Muscle of leg (tissue), 11 donors: Measurements from ENCODE around the gene ALLC. TPM values are rescaled to one million over a fixed set of nuclear protein-coding genes. Genes with fewer than 3 reads are reported as not detected.

Source experiments
- DNase-seq: peaks from one replicate; pipeline ENCODE4 v3.0.0; 2013
- H3K27ac ChIP-seq: one replicate; pipeline ENCODE4 v1.5.1; 2013; ENCODE audit warnings: mild to moderate bottlenecking, low read length, control low read depth
- H3K27me3 ChIP-seq: one replicate; pipeline ENCODE4 v1.6.1; 2013; ENCODE audit warnings: low read length; ENCODE audit not compliant: control insufficient read depth, insufficient read depth
- H3K36me3 ChIP-seq: one replicate; pipeline ENCODE4 v1.6.1; 2013; ENCODE audit warnings: low read length; ENCODE audit not compliant: control insufficient read depth, insufficient read depth
- H3K4me1 ChIP-seq: one replicate; pipeline ENCODE4 v1.6.1; 2013; ENCODE audit warnings: low read length; ENCODE audit not compliant: control insufficient read depth, insufficient read depth
- H3K4me3 ChIP-seq: one replicate; pipeline ENCODE4 v1.5.1; 2013; ENCODE audit warnings: low read length, control low read depth
- H3K9me3 ChIP-seq: replicated peaks from 2 replicates; pipeline ENCODE4 v1.6.1; 2013; ENCODE audit warnings: low read depth, low read length; ENCODE audit not compliant: control insufficient read depth
- WGBS: methylation state at CpG from one replicate; pipeline ENCODE4 v1.1.5; 2013; ENCODE audit warnings: missing lambda C conversion rate; ENCODE audit not compliant: insufficient coverage; 5-methylcytosine and 5-hydroxymethylcytosine counted together
- polyA plus RNA-seq, 8 donors: library from polyadenylated mRNA; unstranded; fragments of 120-200 nt; gene quantifications; one replicate each; pipeline versions ENCODE4 v1.2.1 to v1.2.3, GENCODE V29; 2013; ENCODE audit warnings: inconsistent platforms in 1 of 8, low replicate concordance in 1 of 8; ENCODE audit not compliant: insufficient read length in 8 of 8, insufficient read depth in 1 of 8
- total RNA-seq: library from RNA; stranded (reverse); fragments of 120-200 nt; gene quantifications from one replicate; pipeline ENCODE4 v1.2.4, GENCODE V29; 2013

Gene ALLC
- total and polyA plus RNA-seq, 9 donors: 0.09 TPM; not detected in 8

DNA sequence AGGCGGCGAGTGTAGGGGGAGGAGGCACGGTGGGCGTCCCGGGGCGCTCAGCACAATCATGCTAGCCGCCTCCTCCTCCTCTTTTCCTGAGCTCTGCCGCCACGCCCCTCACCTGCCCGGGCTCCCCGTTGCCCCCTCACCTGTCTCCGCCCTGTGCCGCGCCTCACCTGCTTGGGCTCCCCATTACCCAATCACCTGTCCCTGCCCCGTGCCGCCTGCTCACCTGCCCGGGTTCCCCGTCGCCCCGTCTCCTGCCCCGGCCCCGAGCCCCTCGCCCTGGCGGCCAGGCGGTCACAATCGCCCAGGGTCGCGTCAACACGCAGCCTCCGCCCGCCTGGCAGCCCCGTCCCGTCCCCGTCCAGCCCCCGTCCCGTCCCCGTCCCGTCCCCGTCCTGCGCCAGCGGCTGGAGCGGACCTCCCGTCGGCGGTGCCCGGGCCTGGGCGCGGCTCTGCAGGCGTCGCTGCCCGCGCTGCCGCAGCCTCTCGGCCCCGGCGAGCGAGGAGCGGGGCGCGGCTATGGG, 45.3 kb downstream of the ALLC start, which contains the start of gene DCDC2C:
TSS of gene DCDC2C (plus strand) at position 340 of the 521 bp plus-strand sequence. CDS start at position 517, 177 bp downstream.
- Histone ChIP-seq H3K27me3 (peaks cover 29% of the 10 kb centered on the region), H3K4me3 (no peak within 1 kb of the TSS), H3K36me3 (no peaks in the 10 kb centered on the region), H3K4me1 (no peaks in the 10 kb centered on the region), H3K27ac (no peak within 1 kb of the TSS), H3K9me3 (no peaks in the 10 kb centered on the region)
- no peak for DNase-seq
- 3% methylated on average over 51 of the region's 60 CpGs for WGBS

DNA sequence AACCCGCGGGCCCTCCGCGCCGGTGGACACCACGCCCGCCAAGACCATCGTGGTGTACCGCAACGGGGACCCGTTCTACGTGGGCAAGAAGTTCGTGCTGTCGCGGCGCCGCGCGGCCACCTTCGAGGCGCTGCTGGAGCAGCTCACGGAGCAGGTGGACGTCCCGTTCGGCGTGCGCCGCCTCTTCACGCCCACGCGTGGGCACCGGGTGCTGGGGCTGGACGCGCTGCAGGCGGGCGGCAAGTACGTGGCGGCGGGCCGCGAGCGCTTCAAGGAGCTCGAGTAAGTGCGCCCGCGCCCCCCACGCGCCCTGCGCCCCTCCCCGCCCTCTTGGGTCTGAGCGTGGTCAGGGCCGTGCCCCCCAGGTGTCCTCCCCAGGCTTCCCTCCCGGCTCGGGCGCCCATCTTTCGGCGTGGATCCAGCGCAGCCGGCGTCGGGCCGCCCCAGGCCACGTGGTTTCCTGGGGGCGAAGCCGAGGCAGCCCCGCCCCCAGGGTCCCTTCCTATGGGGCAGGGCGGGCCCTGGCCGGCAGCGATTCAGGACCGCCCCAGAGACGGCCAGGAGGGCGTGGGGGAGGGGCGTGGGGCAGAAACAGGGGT, 45.9 kb downstream of the ALLC start:
- Histone ChIP-seq H3K27me3 (peaks cover 29% of the 10 kb centered on the region), H3K4me3 (no peak overlapping the region), H3K9me3 (no peaks in the 10 kb centered on the region), H3K4me1 (no peaks in the 10 kb centered on the region), H3K36me3 (no peaks in the 10 kb centered on the region), H3K27ac (no peak overlapping the region)
- WGBS: 14% methylated on average over 63 of the region's 73 CpGs
- DNase-seq: no peak

DNA sequence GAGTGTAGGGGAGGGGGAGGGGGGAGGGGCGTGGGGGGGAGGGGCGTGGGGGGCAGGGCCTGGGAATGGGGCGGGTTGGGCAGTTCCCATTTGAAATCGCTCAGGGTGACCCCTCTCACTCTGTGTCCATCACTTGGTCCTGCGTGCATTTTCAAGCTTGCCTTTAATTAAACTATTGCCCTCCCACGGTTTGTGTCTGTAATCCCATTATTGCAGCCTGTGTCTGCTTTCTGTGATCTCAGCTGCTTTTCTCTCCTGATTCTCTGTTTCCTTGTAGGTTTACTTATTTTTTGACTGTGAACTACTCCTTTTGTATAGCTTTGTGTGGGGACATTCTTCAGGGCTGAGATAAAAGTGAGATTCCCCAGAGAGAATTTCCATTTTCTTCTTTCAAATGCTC, 46.7 kb downstream of the ALLC start:
- H3K9me3 ChIP-seq: no peaks in the 10 kb centered on the region
- H3K27me3 ChIP-seq: peaks cover 29% of the 10 kb centered on the region
- H3K36me3 ChIP-seq: no peaks in the 10 kb centered on the region
- 63% methylated on average over 3 of the region's 6 CpGs for WGBS
- no peaks in the 10 kb centered on the region for H3K4me1 ChIP-seq
- no peak overlapping the region for H3K27ac ChIP-seq
- H3K4me3 ChIP-seq: no peak overlapping the region
- no peak for DNase-seq

DNA sequence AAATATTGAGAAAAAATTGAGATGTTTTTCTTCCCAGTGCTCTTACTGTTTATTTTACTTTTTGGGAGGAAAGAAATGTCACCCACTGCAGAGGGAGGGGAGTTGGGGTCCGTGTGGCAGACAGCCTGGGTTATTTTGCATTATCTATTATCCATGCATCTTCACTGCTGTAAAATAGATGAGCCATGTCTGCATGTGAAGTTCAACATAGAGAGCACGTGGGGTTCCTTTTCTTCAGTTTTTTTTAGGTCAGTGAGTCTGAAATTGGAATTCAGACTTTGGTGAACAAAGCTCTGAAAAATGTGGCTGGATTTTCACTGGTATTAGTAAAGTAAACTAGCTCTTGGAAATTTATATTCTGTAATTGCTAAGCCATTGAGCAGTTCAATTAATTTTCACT, 47.8 kb downstream of the ALLC start:
- H3K4me3 ChIP-seq: no peak overlapping the region
- H3K27me3 ChIP-seq: peaks cover 28% of the 10 kb centered on the region
- DNase-seq: no peak
- H3K4me1 ChIP-seq: no peaks in the 10 kb centered on the region
- H3K36me3 ChIP-seq: no peaks in the 10 kb centered on the region
- H3K27ac ChIP-seq: no peak overlapping the region
- WGBS: no CpG with 5 or more reads among the region's 2 CpGs
- no peaks in the 10 kb centered on the region for H3K9me3 ChIP-seq

DNA sequence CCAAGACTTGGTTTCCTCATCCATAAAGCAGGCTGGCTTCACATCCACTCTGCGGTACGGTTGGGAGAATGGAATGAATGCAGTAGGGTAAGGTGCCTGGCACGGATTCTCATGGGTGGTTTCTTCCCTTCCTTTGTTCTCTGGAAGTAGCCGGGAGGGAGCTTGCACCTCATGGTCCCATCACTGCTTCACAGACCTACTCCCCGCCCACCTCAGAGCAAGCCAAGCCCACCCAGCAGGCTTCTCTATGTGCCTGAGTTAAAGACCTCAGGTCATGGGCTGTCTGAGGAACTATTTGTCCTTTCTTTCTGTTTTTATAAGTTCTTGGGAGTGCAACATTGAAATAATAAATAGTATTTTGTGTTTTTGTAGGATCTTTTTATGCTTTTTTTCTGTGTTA, 48.9 kb downstream of the ALLC start:
- Histone ChIP-seq H3K27ac (no peak overlapping the region), H3K27me3 (peaks cover 21% of the 10 kb centered on the region)

DNA sequence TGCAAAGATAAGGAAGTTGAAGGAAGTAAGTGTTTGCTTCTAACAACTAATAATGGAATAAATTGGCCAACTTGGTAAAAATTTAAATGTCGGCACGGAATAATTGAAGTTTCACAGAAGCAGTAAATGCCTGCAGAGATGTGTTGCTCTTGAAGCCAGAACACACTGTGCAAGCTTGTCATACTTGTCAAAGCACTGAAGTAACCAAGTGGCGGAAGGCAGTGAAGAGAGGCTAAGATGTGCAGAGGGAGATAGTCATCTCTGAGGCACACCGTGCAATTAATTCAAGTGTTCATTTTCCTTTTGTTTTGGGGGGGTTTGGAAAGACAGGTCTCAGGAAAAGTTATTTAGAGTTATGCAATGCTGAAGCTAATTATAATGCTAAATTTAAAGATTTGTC, 50.6 kb downstream of the ALLC start:
- Histone ChIP-seq H3K27ac (no peak overlapping the region), H3K27me3 (peaks cover 7% of the 10 kb centered on the region), H3K36me3 (no peaks in the 10 kb centered on the region), H3K4me3 (no peak overlapping the region), H3K9me3 (no peaks in the 10 kb centered on the region), H3K4me1 (peaks cover 17% of the 10 kb centered on the region)
- DNase-seq: no peak
- 76% methylated on average over 3 of the region's 4 CpGs for WGBS

More for the DNA sequence above, 48.9 kb downstream of the ALLC start:
- peak; percentile 37 for DNase-seq
- WGBS: 20% methylated on average over 1 of the region's 5 CpGs
- H3K9me3 ChIP-seq: no peaks in the 10 kb centered on the region
- no peak overlapping the region for H3K4me3 ChIP-seq
- H3K36me3 ChIP-seq: no peaks in the 10 kb centered on the region
- H3K4me1 ChIP-seq: peaks cover 2% of the 10 kb centered on the region

DNA sequence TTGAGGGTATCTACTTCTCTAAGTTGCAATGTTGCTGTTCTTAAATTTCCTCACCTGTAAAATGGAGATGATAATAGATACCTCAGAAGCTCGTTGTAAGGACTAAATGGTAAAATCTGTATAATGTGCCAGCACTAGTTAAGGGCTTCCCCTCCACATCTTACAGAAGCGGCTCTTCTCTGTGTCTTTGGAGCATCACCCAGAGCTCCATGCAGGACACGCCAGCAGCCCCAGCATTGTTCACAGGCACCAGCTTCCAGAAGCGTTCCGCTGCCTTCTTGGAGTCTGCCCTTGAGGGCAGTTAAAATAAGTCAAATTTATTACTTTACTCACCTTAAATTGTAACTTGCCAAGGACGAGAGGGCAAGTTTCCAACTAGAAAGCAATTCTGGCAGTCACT, 51.2 kb downstream of the ALLC start:
- peaks cover 2% of the 10 kb centered on the region for H3K27me3 ChIP-seq
- no peaks in the 10 kb centered on the region for H3K36me3 ChIP-seq
- H3K4me3 ChIP-seq: no peak overlapping the region
- no peaks in the 10 kb centered on the region for H3K9me3 ChIP-seq
- no peak for DNase-seq
- peaks cover 17% of the 10 kb centered on the region for H3K4me1 ChIP-seq
- WGBS: 69% methylated on average over 2 of the region's 6 CpGs
- no peak overlapping the region for H3K27ac ChIP-seq

DNA sequence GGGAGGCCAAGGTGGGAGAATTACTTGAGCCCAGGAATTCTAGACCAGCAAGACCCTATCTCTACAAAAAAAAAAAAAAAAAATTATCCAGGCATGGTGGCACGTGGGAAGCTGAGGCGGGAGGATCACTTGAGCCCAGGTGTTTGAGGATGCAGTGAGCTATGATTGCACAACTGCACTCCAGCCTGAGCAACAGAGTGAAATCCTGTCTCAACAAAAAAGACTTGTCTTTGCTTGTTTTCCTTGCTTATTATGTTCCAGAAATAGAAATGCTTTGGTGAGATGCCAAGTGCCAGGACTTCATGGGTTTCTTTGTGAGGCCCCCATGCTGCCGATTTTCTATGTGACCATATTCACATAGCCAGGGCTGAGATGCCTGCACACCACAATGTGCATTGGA, 54.4 kb downstream of the ALLC start:
- no peak overlapping the region for H3K4me3 ChIP-seq
- no peaks in the 10 kb centered on the region for H3K9me3 ChIP-seq
- peaks cover 17% of the 10 kb centered on the region for H3K4me1 ChIP-seq
- 54% methylated on average over 3 of the region's 3 CpGs for WGBS
- no peaks in the 10 kb centered on the region for H3K36me3 ChIP-seq
- DNase-seq: no peak
- H3K27ac ChIP-seq: peak overlapping the region; percentile 53
- no peaks in the 10 kb centered on the region for H3K27me3 ChIP-seq

DNA sequence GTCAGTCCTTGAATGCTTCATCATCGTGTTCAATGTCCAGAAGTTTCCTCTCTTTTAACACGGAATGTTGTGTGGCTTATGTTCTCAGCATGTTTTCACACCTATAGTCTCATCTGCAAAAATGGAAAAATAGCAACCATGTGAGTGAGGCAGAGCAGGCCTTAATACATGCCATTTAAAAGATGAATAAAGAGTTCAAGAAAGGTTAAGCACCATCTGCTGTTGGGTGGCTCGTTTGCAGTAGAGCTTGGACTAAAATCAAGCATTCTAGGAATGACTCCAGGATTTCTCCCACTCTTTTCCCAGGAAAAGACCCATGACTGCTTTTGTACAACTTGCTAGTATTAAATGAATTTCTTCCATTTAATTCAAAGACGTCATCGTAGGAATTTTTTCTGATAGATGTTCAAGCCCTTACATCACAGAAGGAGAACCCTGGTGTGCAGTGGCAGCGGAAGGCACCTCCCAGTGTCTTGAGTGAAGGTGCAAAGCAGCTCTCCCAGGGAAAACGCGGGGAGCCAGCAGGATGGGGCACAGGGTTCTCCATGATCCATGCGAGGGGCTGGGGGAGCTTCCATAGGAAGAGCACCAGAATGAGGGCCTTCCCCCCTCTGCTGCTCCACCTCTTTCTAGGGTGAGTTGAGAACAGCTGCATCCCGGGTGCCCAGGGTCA, 55.0 kb downstream of the ALLC start:
- Histone ChIP-seq H3K27ac (peak overlapping the region; percentile 71), H3K36me3 (no peaks in the 10 kb centered on the region), H3K9me3 (no peaks in the 10 kb centered on the region), H3K27me3 (no peaks in the 10 kb centered on the region), H3K4me1 (peaks cover 17% of the 10 kb centered on the region), H3K4me3 (no peak overlapping the region)
- DNase-seq: peak; percentile 81
- WGBS: 50% methylated on average over 6 of the region's 10 CpGs

DNA sequence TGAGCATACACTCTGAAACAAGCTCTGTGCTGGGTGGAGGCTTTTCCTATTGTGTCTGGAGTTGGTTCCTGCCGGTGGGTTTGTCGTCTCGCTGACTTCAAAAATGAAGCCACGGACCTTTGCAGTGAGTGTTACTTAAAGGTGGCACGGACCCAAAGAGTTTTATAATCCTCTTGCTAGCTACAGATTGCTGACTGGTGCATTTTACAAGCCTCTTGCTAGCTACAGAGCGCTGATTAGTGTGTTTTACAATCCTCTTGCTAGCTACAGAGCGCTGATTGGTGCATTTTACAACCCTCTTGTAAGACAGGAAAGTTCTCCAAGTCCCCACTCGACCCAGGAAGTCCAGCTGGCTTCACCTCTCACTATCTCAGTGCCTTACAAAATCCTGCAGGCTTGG, 60.7 kb downstream of the ALLC start:
- H3K27me3 ChIP-seq: no peaks in the 10 kb centered on the region
- no peak overlapping the region for H3K4me3 ChIP-seq
- 63% methylated on average over 5 of the region's 8 CpGs for WGBS
- no peaks in the 10 kb centered on the region for H3K36me3 ChIP-seq
- H3K9me3 ChIP-seq: peaks cover 5% of the 10 kb centered on the region
- no peaks in the 10 kb centered on the region for H3K4me1 ChIP-seq
- no peak for DNase-seq
- H3K27ac ChIP-seq: no peak overlapping the region
